PC-3 (cell line): ENCODE measurements around the gene TRPT1.
A peak's percentile ranks its signal among the peaks of the same experiment; 100 is the strongest.

Experiments used
- EZH2 ChIP-seq: fragments of 300-600 bp; sonication (generic); IDR thresholded peaks from one replicate; pipeline ENCODE4 v1.6.1; 2017; ENCODE audit warnings: antibody characterized with exemption, mild to moderate bottlenecking, low read length; ENCODE audit not compliant: unreplicated experiment
- TF ChIP-seq, protein P1 (sequence below): fragments of 300-600 bp; sonication (generic); conservative IDR thresholded peaks from 2 replicates; pipeline ENCODE4 v1.5.1; 2017; ENCODE audit warnings: antibody characterized with exemption, low read depth, mild to moderate bottlenecking, low read length

DNA sequence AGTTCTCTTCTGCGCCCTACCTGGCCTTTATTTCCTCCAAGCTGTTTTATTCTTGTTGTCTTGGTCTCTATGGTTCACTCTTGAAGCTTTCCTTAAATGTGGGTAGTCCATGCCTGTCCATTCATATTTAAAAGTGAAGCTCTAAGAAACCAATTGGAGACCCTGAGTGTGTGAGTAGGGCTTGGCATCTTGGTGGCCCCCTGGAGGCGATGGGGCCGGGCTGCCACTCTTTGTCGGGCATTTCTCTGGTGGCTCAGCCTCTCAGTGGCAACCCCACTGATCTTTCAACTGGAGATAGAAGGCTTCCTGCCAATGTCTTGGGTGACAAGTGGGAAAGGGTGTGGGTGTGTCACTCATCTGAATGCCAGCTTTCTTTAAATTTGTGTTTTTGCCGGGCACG, 9.1 kb downstream of the TRPT1 start:
- TF ChIP-seq, protein P1, sequence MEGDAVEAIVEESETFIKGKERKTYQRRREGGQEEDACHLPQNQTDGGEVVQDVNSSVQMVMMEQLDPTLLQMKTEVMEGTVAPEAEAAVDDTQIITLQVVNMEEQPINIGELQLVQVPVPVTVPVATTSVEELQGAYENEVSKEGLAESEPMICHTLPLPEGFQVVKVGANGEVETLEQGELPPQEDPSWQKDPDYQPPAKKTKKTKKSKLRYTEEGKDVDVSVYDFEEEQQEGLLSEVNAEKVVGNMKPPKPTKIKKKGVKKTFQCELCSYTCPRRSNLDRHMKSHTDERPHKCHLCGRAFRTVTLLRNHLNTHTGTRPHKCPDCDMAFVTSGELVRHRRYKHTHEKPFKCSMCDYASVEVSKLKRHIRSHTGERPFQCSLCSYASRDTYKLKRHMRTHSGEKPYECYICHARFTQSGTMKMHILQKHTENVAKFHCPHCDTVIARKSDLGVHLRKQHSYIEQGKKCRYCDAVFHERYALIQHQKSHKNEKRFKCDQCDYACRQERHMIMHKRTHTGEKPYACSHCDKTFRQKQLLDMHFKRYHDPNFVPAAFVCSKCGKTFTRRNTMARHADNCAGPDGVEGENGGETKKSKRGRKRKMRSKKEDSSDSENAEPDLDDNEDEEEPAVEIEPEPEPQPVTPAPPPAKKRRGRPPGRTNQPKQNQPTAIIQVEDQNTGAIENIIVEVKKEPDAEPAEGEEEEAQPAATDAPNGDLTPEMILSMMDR: peak; percentile 26; the same call in 1 of the 2 replicates
- no peak for TF ChIP-seq EZH2
